Dendritic cell treated with granulocyte-macrophage colony-stimulating factor and Interleukin-4, amounts not matched to agents 40 ng/mL and 50 ng/mL, for 4 days (primary cell): ENCODE results near the gene TXNL4B.
"Not testable (repeated sequence)": the region's sequence is repeated elsewhere in the genome, so short reads cannot be mapped to it uniquely, and the experiment has no call there.

ENCODE experiments used
- H3K27ac Mint-ChIP-seq: one replicate; pipeline ENCODE4 v1.8.0; 2022; ENCODE audit warnings: mild to moderate bottlenecking, mixed read lengths
- H3K27me3 Mint-ChIP-seq: one replicate; pipeline ENCODE4 v1.8.0; 2022; ENCODE audit warnings: mild to moderate bottlenecking, mixed read lengths
- H3K36me3 Mint-ChIP-seq: one replicate; pipeline ENCODE4 v1.8.0; 2022; ENCODE audit warnings: low read depth, mixed read lengths
- H3K4me1 Mint-ChIP-seq: one replicate; pipeline ENCODE4 v1.8.0; 2022; ENCODE audit warnings: low read depth, mixed read lengths
- H3K4me3 Mint-ChIP-seq: one replicate; pipeline ENCODE4 v1.8.0; 2022; ENCODE audit warnings: mild to moderate bottlenecking, moderate library complexity, mixed read lengths
- H3K9me3 Mint-ChIP-seq: one replicate; pipeline ENCODE4 v1.8.0; 2022; ENCODE audit warnings: mixed read lengths
- intact Hi-C: fragments of 100-400 bp; cut with micrococcal nuclease; formaldehyde crosslinking; loops from one replicate; pipeline ENCODE4 v1.15.0; 2022

TXNL4B gene

GRCh38 chr16:72076991-72077706 lies 16.3 kb downstream of the TXNL4B start:
- H3K9me3 Mint-ChIP-seq, H3K4me1 Mint-ChIP-seq, H3K27ac Mint-ChIP-seq, intact Hi-C loops, H3K4me3 Mint-ChIP-seq, H3K27me3 Mint-ChIP-seq: not testable (repeated sequence)
- H3K36me3 Mint-ChIP-seq, result peaks cover 26% of the 10 kb centered on the region

DNA sequence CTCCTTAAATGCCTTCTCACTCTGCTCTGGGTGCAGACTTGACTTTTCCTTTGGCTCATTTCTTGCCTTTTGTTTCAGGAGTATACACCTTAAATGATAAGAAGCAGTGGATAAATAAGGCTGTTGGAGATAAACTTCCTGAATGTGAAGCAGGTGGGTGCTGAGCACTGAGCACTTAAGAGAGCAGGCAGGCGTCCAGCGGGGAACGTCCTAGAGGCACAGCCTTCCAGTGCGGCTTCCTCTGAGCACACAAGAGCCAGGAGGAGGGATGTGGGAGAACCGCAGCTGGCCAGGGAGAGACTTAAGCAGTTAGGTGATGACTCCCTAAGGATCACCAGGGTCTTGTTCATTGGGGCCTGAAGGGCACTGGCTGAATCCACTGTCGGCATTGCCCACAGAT lies 18.4 kb downstream of the TXNL4B start:
- H3K9me3 Mint-ChIP-seq, intact Hi-C loops, H3K27me3 Mint-ChIP-seq, H3K4me3 Mint-ChIP-seq, H3K4me1 Mint-ChIP-seq, H3K27ac Mint-ChIP-seq: not testable (repeated sequence)
- peaks cover 36% of the 10 kb centered on the region for H3K36me3 Mint-ChIP-seq

DNA sequence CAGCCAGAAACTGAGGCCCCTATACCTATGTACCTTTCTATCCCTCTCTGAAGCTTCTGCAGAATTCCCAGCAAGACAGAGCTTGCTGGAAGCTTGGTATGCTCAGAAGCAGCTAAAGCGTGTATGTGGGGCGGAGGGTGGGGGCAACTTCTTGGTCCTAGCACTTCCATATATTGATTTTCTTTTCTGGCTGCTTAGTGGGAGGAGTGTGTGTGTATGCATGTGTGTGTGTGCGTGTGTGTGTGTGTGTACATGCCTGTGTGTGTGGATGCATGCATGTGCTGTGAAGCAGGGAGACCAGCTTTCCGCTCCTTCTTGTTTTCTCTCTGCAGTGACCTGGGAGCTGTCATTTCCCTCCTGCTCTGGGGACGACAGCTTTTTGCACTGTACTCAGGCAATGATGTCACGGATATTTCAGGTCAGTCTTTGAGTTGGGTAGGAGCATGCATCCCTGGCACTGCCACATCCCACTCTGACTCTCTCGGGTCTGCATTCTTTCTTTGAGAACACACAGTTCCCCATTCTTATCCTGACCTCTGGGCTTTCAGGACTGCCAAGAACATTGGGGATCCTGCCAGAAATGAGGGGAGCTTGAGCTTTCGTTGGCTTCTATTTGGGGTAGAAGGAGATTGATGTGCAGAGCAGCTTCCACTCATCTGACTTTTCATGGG lies 19.7 kb downstream of the TXNL4B start:
- intact Hi-C loops, result no loop called here
- Mint-ChIP-seq H3K27me3 (no peaks in the 10 kb centered on the region), H3K27ac (no peak overlapping the region), H3K4me3 (no peak overlapping the region), H3K36me3 (peaks cover 36% of the 10 kb centered on the region), H3K4me1 (peaks cover 10% of the 10 kb centered on the region), H3K9me3 (no peaks in the 10 kb centered on the region)

DNA sequence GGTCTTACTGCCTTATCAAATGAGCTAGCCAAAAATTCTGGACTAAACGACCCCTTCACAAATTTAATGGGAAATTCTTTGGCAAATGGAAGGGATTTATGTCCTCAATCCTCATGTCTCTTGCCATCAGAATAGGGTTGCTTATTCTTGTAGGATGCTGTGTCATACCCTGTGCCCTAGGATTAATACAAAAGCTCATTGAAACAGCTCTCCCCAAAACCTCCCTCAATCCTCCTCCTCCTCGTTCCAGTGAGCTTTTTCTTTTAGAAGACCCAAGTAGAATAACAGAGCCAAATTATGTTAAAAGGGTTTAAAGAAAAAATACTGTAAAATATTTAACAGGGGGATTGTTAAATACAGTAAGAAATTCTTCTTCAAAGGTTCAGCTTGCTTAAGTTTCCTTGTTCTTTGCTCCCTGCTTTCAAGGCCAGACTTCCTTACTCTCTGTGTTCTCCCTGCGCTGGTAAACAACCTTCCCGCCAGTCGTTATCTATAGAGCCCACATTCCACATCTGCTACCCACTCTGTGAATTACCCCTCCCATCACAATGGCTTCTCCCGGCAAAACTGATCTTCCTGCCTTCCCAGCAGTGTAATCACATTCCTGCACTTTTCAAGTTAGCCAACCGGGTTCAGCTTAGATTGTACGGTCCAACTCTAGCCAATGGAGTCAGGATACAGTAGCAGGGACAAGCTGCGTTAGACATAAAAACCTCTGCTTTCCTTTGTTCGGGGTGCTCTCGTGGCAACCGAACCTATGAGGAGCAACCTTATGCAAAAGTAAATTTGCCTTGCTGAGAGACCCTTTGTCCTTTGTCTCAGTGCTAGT lies 20.7 kb downstream of the TXNL4B start:
- H3K36me3 Mint-ChIP-seq, result peaks cover 26% of the 10 kb centered on the region
- H3K4me3 Mint-ChIP-seq, result no peak overlapping the region
- no peaks in the 10 kb centered on the region for H3K9me3 Mint-ChIP-seq
- no peak overlapping the region for H3K27ac Mint-ChIP-seq
- intact Hi-C loops, result no loop called here
- peaks cover 10% of the 10 kb centered on the region for H3K4me1 Mint-ChIP-seq
- H3K27me3 Mint-ChIP-seq, result no peaks in the 10 kb centered on the region

DNA sequence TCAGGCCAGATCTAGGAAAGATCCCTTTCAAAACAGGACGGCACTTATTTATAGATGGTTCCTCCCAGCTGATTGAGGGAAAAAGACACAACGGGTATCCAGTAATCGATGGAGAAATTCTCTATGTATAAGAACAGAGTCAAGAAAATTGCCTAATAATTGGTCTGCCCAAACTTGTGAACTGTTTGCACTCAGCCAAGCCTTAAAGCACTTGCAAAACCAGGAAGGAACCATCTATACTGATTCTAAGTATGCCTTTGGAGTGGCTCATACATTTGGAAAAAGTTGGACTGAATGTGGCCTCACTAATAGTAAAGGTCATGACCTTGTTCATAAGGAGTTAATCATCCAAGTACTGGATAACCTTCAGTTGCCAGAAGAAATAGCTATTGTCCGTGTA lies 24.5 kb downstream of the TXNL4B start:
- H3K4me1 Mint-ChIP-seq, result peaks cover 16% of the 10 kb centered on the region
- H3K27me3 Mint-ChIP-seq, result no peaks in the 10 kb centered on the region
- H3K27ac Mint-ChIP-seq, result no peak overlapping the region
- H3K9me3 Mint-ChIP-seq, result no peaks in the 10 kb centered on the region
- no peak overlapping the region for H3K4me3 Mint-ChIP-seq
- peaks cover 13% of the 10 kb centered on the region for H3K36me3 Mint-ChIP-seq
- intact Hi-C loops, result no loop called here

GRCh38 chr16:72066747-72067146 lies 26.7 kb downstream of the TXNL4B start:
- peaks cover 16% of the 10 kb centered on the region for H3K4me1 Mint-ChIP-seq
- no peak overlapping the region for H3K4me3 Mint-ChIP-seq
- H3K27me3 Mint-ChIP-seq, result no peaks in the 10 kb centered on the region
- no peak overlapping the region for H3K27ac Mint-ChIP-seq
- intact Hi-C loops, result loop anchor here (2.0 kb wide), 1 partner anchor 32 kb away; no protein-coding TSS in a partner anchor
- no peaks in the 10 kb centered on the region for H3K9me3 Mint-ChIP-seq
- H3K36me3 Mint-ChIP-seq, result peaks cover 10% of the 10 kb centered on the region

DNA sequence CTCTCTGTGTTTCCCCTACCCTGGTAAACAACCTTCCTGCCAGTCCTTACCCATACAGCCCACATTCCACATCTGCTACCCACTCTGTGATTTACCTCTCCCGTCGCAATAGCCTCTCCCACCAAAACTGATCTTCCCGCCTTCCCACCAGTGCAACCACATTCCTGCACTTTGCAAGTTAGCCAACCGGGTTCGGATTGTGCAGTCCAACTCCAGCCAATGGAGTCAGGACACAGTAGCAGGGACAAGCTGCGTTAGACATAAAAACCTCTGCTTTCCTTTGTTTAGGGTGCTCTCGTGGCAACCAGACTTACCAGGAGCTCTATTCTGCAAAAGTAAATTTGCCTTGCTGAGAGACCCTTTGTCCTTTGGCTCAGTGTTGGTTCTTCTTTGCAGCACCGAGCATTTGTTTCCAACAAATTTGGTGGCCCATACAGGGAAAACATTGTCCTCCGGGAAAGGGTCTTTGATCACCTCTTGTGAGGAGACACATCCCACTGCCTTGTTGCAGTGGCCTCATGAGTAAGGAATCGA lies 29.0 kb downstream of the TXNL4B start:
- Mint-ChIP-seq H3K4me1 (peaks cover 6% of the 10 kb centered on the region), H3K27ac (no peak overlapping the region), H3K9me3 (no peaks in the 10 kb centered on the region), H3K36me3 (no peaks in the 10 kb centered on the region), H3K27me3 (no peaks in the 10 kb centered on the region), H3K4me3 (no peak overlapping the region)
- intact Hi-C loops, result no loop called here

DNA sequence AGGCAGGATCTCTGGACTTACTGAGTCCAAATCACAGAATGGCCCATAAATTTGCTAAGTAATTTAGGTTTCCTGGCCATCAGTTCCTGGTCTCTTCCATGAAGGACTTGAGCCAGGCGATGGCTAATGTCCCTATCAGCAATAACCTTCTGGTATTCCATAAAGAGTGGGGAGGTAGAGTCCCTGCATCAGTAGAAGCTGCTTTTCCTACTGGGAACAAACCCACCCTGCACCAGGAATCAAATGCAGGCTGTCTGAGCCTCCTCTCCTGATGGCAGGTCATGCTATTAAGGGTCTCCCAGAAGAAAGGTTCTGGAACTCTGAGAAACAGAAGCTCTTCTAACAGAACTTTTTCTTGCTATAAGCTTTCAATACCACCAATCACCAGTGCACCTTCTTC lies 31.9 kb downstream of the TXNL4B start:
- intact Hi-C loops, result no loop called here
- no peaks in the 10 kb centered on the region for H3K36me3 Mint-ChIP-seq
- H3K4me3 Mint-ChIP-seq, result no peak overlapping the region
- no peaks in the 10 kb centered on the region for H3K9me3 Mint-ChIP-seq
- no peak overlapping the region for H3K27ac Mint-ChIP-seq
- no peaks in the 10 kb centered on the region for H3K27me3 Mint-ChIP-seq
- peaks cover 6% of the 10 kb centered on the region for H3K4me1 Mint-ChIP-seq

GRCh38 chr16:72060405-72060804 lies 33.0 kb downstream of the TXNL4B start:
- no peaks in the 10 kb centered on the region for H3K36me3 Mint-ChIP-seq
- H3K4me1 Mint-ChIP-seq, result peaks cover 15% of the 10 kb centered on the region
- H3K27me3 Mint-ChIP-seq, result no peaks in the 10 kb centered on the region
- no peak overlapping the region for H3K27ac Mint-ChIP-seq
- no peak overlapping the region for H3K4me3 Mint-ChIP-seq
- intact Hi-C loops, result no loop called here
- no peaks in the 10 kb centered on the region for H3K9me3 Mint-ChIP-seq

- intact Hi-C loops, H3K4me3 Mint-ChIP-seq, H3K27ac Mint-ChIP-seq, H3K27me3 Mint-ChIP-seq, H3K9me3 Mint-ChIP-seq, H3K36me3 Mint-ChIP-seq: not testable (repeated sequence)
- peaks cover 27% of the 10 kb centered on the region for H3K4me1 Mint-ChIP-seq
Measured at GRCh38 chr16:72059060-72059459, 34.4 kb downstream of the TXNL4B start.

- H3K27me3 Mint-ChIP-seq, H3K27ac Mint-ChIP-seq, H3K36me3 Mint-ChIP-seq, H3K4me3 Mint-ChIP-seq, H3K9me3 Mint-ChIP-seq, intact Hi-C loops: not testable (repeated sequence)
- peaks cover 44% of the 10 kb centered on the region for H3K4me1 Mint-ChIP-seq
Measured at GRCh38 chr16:72057313-72057712, 36.1 kb downstream of the TXNL4B start.

- Mint-ChIP-seq H3K4me1 (peaks cover 54% of the 10 kb centered on the region), H3K36me3 (no peaks in the 10 kb centered on the region), H3K9me3 (no peaks in the 10 kb centered on the region), H3K27me3 (no peaks in the 10 kb centered on the region), H3K4me3 (no peak overlapping the region), H3K27ac (no peak overlapping the region)
- intact Hi-C loops, result no loop called here
Measured at GRCh38 chr16:72055911-72056310, 37.5 kb downstream of the TXNL4B start.

- H3K4me3 Mint-ChIP-seq, H3K27ac Mint-ChIP-seq, intact Hi-C loops, H3K27me3 Mint-ChIP-seq: not testable (repeated sequence)
- peaks cover 11% of the 10 kb centered on the region for H3K36me3 Mint-ChIP-seq
- H3K9me3 Mint-ChIP-seq, result peaks cover 11% of the 10 kb centered on the region
- H3K4me1 Mint-ChIP-seq, result peaks cover 59% of the 10 kb centered on the region
Measured at GRCh38 chr16:72054254-72054847, 39.1 kb downstream of the TXNL4B start, which contains the start of gene HP. HP (plus strand) TSS chr16:72054505; CDS start chr16:72054653, 148 bp downstream.
